T-helper 2 cell treated with Interferon-gamma antibody and Interleukin-4, amounts not matched to agents 5 μg/mL and 100 μg/mL, for 36 hours (primary cell): ENCODE measurements around the gene CSTF2T.

Experiments used
- DNase-seq: peaks from one replicate; pipeline ENCODE4 v3.0.0; 2021; ENCODE audit warnings: low spot score
- H3K27ac Mint-ChIP-seq: one replicate; pipeline ENCODE4 v1.8.0; 2021; ENCODE audit warnings: mild to moderate bottlenecking, mixed read lengths
- H3K27me3 Mint-ChIP-seq: one replicate; pipeline ENCODE4 v1.8.0; 2021; ENCODE audit warnings: low read depth, mixed read lengths
- H3K36me3 Mint-ChIP-seq: one replicate; pipeline ENCODE4 v1.8.0; 2021; ENCODE audit warnings: low read depth, mixed read lengths
- H3K4me1 Mint-ChIP-seq: one replicate; pipeline ENCODE4 v1.8.0; 2021; ENCODE audit warnings: low read depth, mixed read lengths
- H3K4me3 Mint-ChIP-seq: one replicate; pipeline ENCODE4 v1.8.0; 2022; ENCODE audit warnings: mild to moderate bottlenecking, moderate library complexity, mixed read lengths
- H3K9me3 Mint-ChIP-seq: one replicate; pipeline ENCODE4 v1.8.0; 2021; ENCODE audit warnings: mixed read lengths

The CSTF2T gene

GRCh38 chr10:51687296-51687695 lies 12.1 kb downstream of the CSTF2T start:
- Mint-ChIP-seq H3K27ac (no peak overlapping the region), H3K27me3 (peaks cover 7% of the 10 kb centered on the region), H3K4me1 (peaks cover under 1% of the 10 kb centered on the region), H3K9me3 (peaks cover 10% of the 10 kb centered on the region), H3K36me3 (no peaks in the 10 kb centered on the region), H3K4me3 (no peak overlapping the region)
- no peak for DNase-seq

GRCh38 chr10:51685768-51686167 lies 13.6 kb downstream of the CSTF2T start:
- Mint-ChIP-seq H3K4me1 (peaks cover 2% of the 10 kb centered on the region), H3K27me3 (peaks cover 12% of the 10 kb centered on the region), H3K4me3 (no peak overlapping the region), H3K27ac (no peak overlapping the region), H3K9me3 (peaks cover 10% of the 10 kb centered on the region), H3K36me3 (no peaks in the 10 kb centered on the region)
- DNase-seq = no peak

GRCh38 chr10:51683031-51683691 lies 16.2 kb downstream of the CSTF2T start:
- peaks cover 2% of the 10 kb centered on the region for H3K4me1 Mint-ChIP-seq
- H3K9me3 Mint-ChIP-seq = no peaks in the 10 kb centered on the region
- DNase-seq = no peak
- H3K27me3 Mint-ChIP-seq = peaks cover 25% of the 10 kb centered on the region
- no peak overlapping the region for H3K27ac Mint-ChIP-seq
- no peaks in the 10 kb centered on the region for H3K36me3 Mint-ChIP-seq
- H3K4me3 Mint-ChIP-seq = no peak overlapping the region

GRCh38 chr10:51679841-51680240 lies 19.6 kb downstream of the CSTF2T start:
- Mint-ChIP-seq H3K4me1 (peaks cover 2% of the 10 kb centered on the region), H3K27me3 (peaks cover 29% of the 10 kb centered on the region), H3K4me3 (no peak overlapping the region), H3K27ac (no peak overlapping the region), H3K36me3 (no peaks in the 10 kb centered on the region), H3K9me3 (no peaks in the 10 kb centered on the region)
- no peak for DNase-seq

- Mint-ChIP-seq H3K4me1 (peaks cover 3% of the 10 kb centered on the region), H3K9me3 (no peaks in the 10 kb centered on the region), H3K27me3 (peaks cover 22% of the 10 kb centered on the region), H3K4me3 (no peak overlapping the region), H3K27ac (no peak overlapping the region), H3K36me3 (no peaks in the 10 kb centered on the region)
- no peak for DNase-seq
Observed at GRCh38 chr10:51675088-51675487, 24.3 kb downstream of the CSTF2T start.

GRCh38 chr10:51672039-51672535 lies 27.3 kb downstream of the CSTF2T start:
- no peak overlapping the region for H3K4me3 Mint-ChIP-seq
- H3K27me3 Mint-ChIP-seq = peaks cover 13% of the 10 kb centered on the region
- DNase-seq = no peak
- H3K4me1 Mint-ChIP-seq = peaks cover 3% of the 10 kb centered on the region
- no peaks in the 10 kb centered on the region for H3K36me3 Mint-ChIP-seq
- no peak overlapping the region for H3K27ac Mint-ChIP-seq
- no peaks in the 10 kb centered on the region for H3K9me3 Mint-ChIP-seq

- H3K9me3 Mint-ChIP-seq = no peaks in the 10 kb centered on the region
- H3K4me1 Mint-ChIP-seq = peaks cover 3% of the 10 kb centered on the region
- no peak for DNase-seq
- H3K36me3 Mint-ChIP-seq = no peaks in the 10 kb centered on the region
- H3K27ac Mint-ChIP-seq = no peak overlapping the region
- H3K27me3 Mint-ChIP-seq = peaks cover 11% of the 10 kb centered on the region
- H3K4me3 Mint-ChIP-seq = no peak overlapping the region
Observed at GRCh38 chr10:51669041-51669440, 30.4 kb downstream of the CSTF2T start.

- H3K27ac Mint-ChIP-seq = no peak overlapping the region
- no peaks in the 10 kb centered on the region for H3K9me3 Mint-ChIP-seq
- DNase-seq = no peak
- H3K36me3 Mint-ChIP-seq = no peaks in the 10 kb centered on the region
- no peak overlapping the region for H3K4me3 Mint-ChIP-seq
- peaks cover 11% of the 10 kb centered on the region for H3K27me3 Mint-ChIP-seq
- peaks cover 3% of the 10 kb centered on the region for H3K4me1 Mint-ChIP-seq
Observed at GRCh38 chr10:51668336-51668689, 31.1 kb downstream of the CSTF2T start.

- Mint-ChIP-seq H3K27me3 (peaks cover 9% of the 10 kb centered on the region), H3K27ac (no peak overlapping the region), H3K36me3 (no peaks in the 10 kb centered on the region), H3K9me3 (no peaks in the 10 kb centered on the region), H3K4me1 (peaks cover 3% of the 10 kb centered on the region), H3K4me3 (no peak overlapping the region)
- no peak for DNase-seq
Observed at GRCh38 chr10:51667678-51668335, 31.6 kb downstream of the CSTF2T start.

GRCh38 chr10:51666456-51666855 lies 32.9 kb downstream of the CSTF2T start:
- Mint-ChIP-seq H3K27me3 (peaks cover 4% of the 10 kb centered on the region), H3K36me3 (no peaks in the 10 kb centered on the region), H3K27ac (no peak overlapping the region), H3K9me3 (no peaks in the 10 kb centered on the region), H3K4me3 (no peak overlapping the region), H3K4me1 (peaks cover 3% of the 10 kb centered on the region)
- no peak for DNase-seq

GRCh38 chr10:51663086-51663485 lies 36.3 kb downstream of the CSTF2T start:
- H3K27me3 Mint-ChIP-seq = no peaks in the 10 kb centered on the region
- no peaks in the 10 kb centered on the region for H3K9me3 Mint-ChIP-seq
- no peak for DNase-seq
- H3K27ac Mint-ChIP-seq = no peak overlapping the region
- no peak overlapping the region for H3K4me3 Mint-ChIP-seq
- H3K4me1 Mint-ChIP-seq = no peaks in the 10 kb centered on the region
- H3K36me3 Mint-ChIP-seq = no peaks in the 10 kb centered on the region

- H3K27ac Mint-ChIP-seq = no peak overlapping the region
- no peak for DNase-seq
- H3K4me3 Mint-ChIP-seq = no peak overlapping the region
- peaks cover 3% of the 10 kb centered on the region for H3K27me3 Mint-ChIP-seq
- no peaks in the 10 kb centered on the region for H3K4me1 Mint-ChIP-seq
- H3K36me3 Mint-ChIP-seq = no peaks in the 10 kb centered on the region
- no peaks in the 10 kb centered on the region for H3K9me3 Mint-ChIP-seq
Observed at GRCh38 chr10:51659344-51659743, 40.1 kb downstream of the CSTF2T start.

GRCh38 chr10:51658000-51658399 lies 41.4 kb downstream of the CSTF2T start:
- no peaks in the 10 kb centered on the region for H3K36me3 Mint-ChIP-seq
- no peaks in the 10 kb centered on the region for H3K9me3 Mint-ChIP-seq
- H3K4me3 Mint-ChIP-seq = no peak overlapping the region
- no peak for DNase-seq
- H3K4me1 Mint-ChIP-seq = no peaks in the 10 kb centered on the region
- H3K27ac Mint-ChIP-seq = no peak overlapping the region
- peaks cover 3% of the 10 kb centered on the region for H3K27me3 Mint-ChIP-seq

- H3K4me3 Mint-ChIP-seq = no peak overlapping the region
- H3K27ac Mint-ChIP-seq = no peak overlapping the region
- no peaks in the 10 kb centered on the region for H3K9me3 Mint-ChIP-seq
- H3K27me3 Mint-ChIP-seq = peaks cover 3% of the 10 kb centered on the region
- no peak for DNase-seq
- no peaks in the 10 kb centered on the region for H3K4me1 Mint-ChIP-seq
- no peaks in the 10 kb centered on the region for H3K36me3 Mint-ChIP-seq
Observed at GRCh38 chr10:51656503-51656902, 42.9 kb downstream of the CSTF2T start.

GRCh38 chr10:51654918-51655317 lies 44.5 kb downstream of the CSTF2T start:
- Mint-ChIP-seq H3K4me1 (no peaks in the 10 kb centered on the region), H3K36me3 (no peaks in the 10 kb centered on the region), H3K27me3 (peaks cover 3% of the 10 kb centered on the region), H3K4me3 (no peak overlapping the region), H3K9me3 (no peaks in the 10 kb centered on the region), H3K27ac (no peak overlapping the region)
- DNase-seq = no peak
